ENCODE data around the gene LRP6. TPM values are rescaled to one million over a fixed set of nuclear protein-coding genes. Genes with fewer than 3 reads are reported as not detected.

LRP6 gene
- total RNA-seq, 1 experiment from 2014 or later = 72.8 TPM

GRCh38 chr12:12181511-12181910, 85.3 kb downstream of the LRP6 start (continued):
- TF ChIP-seq, protein P1, sequence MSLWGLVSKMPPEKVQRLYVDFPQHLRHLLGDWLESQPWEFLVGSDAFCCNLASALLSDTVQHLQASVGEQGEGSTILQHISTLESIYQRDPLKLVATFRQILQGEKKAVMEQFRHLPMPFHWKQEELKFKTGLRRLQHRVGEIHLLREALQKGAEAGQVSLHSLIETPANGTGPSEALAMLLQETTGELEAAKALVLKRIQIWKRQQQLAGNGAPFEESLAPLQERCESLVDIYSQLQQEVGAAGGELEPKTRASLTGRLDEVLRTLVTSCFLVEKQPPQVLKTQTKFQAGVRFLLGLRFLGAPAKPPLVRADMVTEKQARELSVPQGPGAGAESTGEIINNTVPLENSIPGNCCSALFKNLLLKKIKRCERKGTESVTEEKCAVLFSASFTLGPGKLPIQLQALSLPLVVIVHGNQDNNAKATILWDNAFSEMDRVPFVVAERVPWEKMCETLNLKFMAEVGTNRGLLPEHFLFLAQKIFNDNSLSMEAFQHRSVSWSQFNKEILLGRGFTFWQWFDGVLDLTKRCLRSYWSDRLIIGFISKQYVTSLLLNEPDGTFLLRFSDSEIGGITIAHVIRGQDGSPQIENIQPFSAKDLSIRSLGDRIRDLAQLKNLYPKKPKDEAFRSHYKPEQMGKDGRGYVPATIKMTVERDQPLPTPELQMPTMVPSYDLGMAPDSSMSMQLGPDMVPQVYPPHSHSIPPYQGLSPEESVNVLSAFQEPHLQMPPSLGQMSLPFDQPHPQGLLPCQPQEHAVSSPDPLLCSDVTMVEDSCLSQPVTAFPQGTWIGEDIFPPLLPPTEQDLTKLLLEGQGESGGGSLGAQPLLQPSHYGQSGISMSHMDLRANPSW (CRISPR knock-in tag; conservative IDR thresholded peaks at IDR 0.05; ENCODE audit: low read depth) = no peak
- no peak for TF ChIP-seq TCF7 (CRISPR knock-in tag; IDR thresholded peaks at IDR 0.05; ENCODE audit: low read depth)
- TF ChIP-seq, protein P2, sequence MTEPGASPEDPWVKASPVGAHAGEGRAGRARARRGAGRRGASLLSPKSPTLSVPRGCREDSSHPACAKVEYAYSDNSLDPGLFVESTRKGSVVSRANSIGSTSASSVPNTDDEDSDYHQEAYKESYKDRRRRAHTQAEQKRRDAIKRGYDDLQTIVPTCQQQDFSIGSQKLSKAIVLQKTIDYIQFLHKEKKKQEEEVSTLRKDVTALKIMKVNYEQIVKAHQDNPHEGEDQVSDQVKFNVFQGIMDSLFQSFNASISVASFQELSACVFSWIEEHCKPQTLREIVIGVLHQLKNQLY (CRISPR knock-in tag; IDR thresholded peaks at IDR 0.05) = no peak

- ATAC-seq = no peak
- POLR2A ChIA-PET = no interaction called here
- CTCF ChIA-PET = no interaction called here
- Mint-ChIP-seq H3K36me3 (peaks cover 13% of the 10 kb centered on the region), H3K4me3 (no peak overlapping the region), H3K9me3 (no peaks in the 10 kb centered on the region), H3K27ac (peak overlapping the region; percentile 8; the same call in 1 of the 2 replicates), H3K4me1 (0 out of 2 replicates have a peak, but pooled peaks cover 5% of the 10 kb centered on the region), H3K27me3 (ENCODE audit: low read depth) (no peaks in the 10 kb centered on the region)
- TF ChIP-seq, protein P3, sequence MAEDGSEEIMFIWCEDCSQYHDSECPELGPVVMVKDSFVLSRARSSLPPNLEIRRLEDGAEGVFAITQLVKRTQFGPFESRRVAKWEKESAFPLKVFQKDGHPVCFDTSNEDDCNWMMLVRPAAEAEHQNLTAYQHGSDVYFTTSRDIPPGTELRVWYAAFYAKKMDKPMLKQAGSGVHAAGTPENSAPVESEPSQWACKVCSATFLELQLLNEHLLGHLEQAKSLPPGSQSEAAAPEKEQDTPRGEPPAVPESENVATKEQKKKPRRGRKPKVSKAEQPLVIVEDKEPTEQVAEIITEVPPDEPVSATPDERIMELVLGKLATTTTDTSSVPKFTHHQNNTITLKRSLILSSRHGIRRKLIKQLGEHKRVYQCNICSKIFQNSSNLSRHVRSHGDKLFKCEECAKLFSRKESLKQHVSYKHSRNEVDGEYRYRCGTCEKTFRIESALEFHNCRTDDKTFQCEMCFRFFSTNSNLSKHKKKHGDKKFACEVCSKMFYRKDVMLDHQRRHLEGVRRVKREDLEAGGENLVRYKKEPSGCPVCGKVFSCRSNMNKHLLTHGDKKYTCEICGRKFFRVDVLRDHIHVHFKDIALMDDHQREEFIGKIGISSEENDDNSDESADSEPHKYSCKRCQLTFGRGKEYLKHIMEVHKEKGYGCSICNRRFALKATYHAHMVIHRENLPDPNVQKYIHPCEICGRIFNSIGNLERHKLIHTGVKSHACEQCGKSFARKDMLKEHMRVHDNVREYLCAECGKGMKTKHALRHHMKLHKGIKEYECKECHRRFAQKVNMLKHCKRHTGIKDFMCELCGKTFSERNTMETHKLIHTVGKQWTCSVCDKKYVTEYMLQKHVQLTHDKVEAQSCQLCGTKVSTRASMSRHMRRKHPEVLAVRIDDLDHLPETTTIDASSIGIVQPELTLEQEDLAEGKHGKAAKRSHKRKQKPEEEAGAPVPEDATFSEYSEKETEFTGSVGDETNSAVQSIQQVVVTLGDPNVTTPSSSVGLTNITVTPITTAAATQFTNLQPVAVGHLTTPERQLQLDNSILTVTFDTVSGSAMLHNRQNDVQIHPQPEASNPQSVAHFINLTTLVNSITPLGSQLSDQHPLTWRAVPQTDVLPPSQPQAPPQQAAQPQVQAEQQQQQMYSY (CRISPR knock-in tag; IDR thresholded peaks at IDR 0.05) = no peak
- TF ChIP-seq, protein P4, sequence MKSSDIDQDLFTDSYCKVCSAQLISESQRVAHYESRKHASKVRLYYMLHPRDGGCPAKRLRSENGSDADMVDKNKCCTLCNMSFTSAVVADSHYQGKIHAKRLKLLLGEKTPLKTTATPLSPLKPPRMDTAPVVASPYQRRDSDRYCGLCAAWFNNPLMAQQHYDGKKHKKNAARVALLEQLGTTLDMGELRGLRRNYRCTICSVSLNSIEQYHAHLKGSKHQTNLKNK (CRISPR knock-in tag; IDR thresholded peaks at IDR 0.05) = no peak
- TF ChIP-seq CREB1 (CRISPR knock-in tag; IDR thresholded peaks at IDR 0.05) = no peak
- TF ChIP-seq, protein P5, sequence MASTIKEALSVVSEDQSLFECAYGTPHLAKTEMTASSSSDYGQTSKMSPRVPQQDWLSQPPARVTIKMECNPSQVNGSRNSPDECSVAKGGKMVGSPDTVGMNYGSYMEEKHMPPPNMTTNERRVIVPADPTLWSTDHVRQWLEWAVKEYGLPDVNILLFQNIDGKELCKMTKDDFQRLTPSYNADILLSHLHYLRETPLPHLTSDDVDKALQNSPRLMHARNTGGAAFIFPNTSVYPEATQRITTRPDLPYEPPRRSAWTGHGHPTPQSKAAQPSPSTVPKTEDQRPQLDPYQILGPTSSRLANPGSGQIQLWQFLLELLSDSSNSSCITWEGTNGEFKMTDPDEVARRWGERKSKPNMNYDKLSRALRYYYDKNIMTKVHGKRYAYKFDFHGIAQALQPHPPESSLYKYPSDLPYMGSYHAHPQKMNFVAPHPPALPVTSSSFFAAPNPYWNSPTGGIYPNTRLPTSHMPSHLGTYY (CRISPR knock-in tag; IDR thresholded peaks at IDR 0.05) = no peak
- TF ChIP-seq, protein P6, sequence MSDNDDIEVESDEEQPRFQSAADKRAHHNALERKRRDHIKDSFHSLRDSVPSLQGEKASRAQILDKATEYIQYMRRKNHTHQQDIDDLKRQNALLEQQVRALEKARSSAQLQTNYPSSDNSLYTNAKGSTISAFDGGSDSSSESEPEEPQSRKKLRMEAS (CRISPR knock-in tag; IDR thresholded peaks at IDR 0.05) = no peak
- no peak for TF ChIP-seq RELA (CRISPR knock-in tag; IDR thresholded peaks at IDR 0.05; ENCODE audit: borderline replicate concordance)
- TF ChIP-seq, protein P7, sequence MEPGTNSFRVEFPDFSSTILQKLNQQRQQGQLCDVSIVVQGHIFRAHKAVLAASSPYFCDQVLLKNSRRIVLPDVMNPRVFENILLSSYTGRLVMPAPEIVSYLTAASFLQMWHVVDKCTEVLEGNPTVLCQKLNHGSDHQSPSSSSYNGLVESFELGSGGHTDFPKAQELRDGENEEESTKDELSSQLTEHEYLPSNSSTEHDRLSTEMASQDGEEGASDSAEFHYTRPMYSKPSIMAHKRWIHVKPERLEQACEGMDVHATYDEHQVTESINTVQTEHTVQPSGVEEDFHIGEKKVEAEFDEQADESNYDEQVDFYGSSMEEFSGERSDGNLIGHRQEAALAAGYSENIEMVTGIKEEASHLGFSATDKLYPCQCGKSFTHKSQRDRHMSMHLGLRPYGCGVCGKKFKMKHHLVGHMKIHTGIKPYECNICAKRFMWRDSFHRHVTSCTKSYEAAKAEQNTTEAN (CRISPR knock-in tag; IDR thresholded peaks at IDR 0.05) = no peak
- no peak for TF ChIP-seq ZNF512 (CRISPR knock-in tag; IDR thresholded peaks at IDR 0.05; ENCODE audit: borderline replicate concordance)
- TF ChIP-seq MXD4 (CRISPR knock-in tag; IDR thresholded peaks at IDR 0.05; ENCODE audit: borderline replicate concordance) = no peak
- DNase-seq (ENCODE audit: low spot score) = no peak
Observed at GRCh38 chr12:12180575-12180974, 86.3 kb downstream of the LRP6 start.

All from WTC11 (cell line).